Lung (tissue), 12 donors: ENCODE measurements around the gene ARHGAP8. TPM values are rescaled to one million over a fixed set of nuclear protein-coding genes. Genes with fewer than 3 reads are reported as not detected.

Source experiments
- ATAC-seq: fragments of 200-7000 bp; cut with Tn5 transposase; one replicate; pipeline ENCODE4 v1.9.1; 2020; ENCODE audit warnings: moderate number of reproducible peaks; ENCODE audit not compliant: insufficient read depth, low FRiP score
- DNase-seq, 3 donors: peaks; one replicate each; pipeline ENCODE4 v3.0.0-alpha.2; 2013 to 2017
- H3K27ac ChIP-seq, 2 donors: one replicate each; pipeline ENCODE4 v1.5.1; 2013; ENCODE audit warnings: mild to moderate bottlenecking in 2 of 2, moderate library complexity in 2 of 2, control low read depth in 1 of 2, inconsistent platforms in 1 of 2, low read depth in 1 of 2, low read length in 1 of 2
- H3K27me3 ChIP-seq, 3 donors: one replicate each; pipeline ENCODE4 v1.5.1; 2013; ENCODE audit warnings: low read length in 2 of 3; ENCODE audit not compliant: control insufficient read depth in 3 of 3, insufficient read depth in 3 of 3
- H3K36me3 ChIP-seq, 4 donors: one replicate each; pipeline ENCODE4 v1.5.1; 2013; ENCODE audit warnings: low read length in 4 of 4, mild to moderate bottlenecking in 1 of 4, moderate library complexity in 1 of 4; ENCODE audit not compliant: control insufficient read depth in 4 of 4, insufficient read depth in 4 of 4
- H3K4me1 ChIP-seq, 5 donors: one replicate each; pipeline ENCODE4 v1.5.1; 2013; ENCODE audit warnings: low read length in 5 of 5, mild to moderate bottlenecking in 2 of 5, moderate library complexity in 1 of 5; ENCODE audit not compliant: control insufficient read depth in 5 of 5, insufficient read depth in 5 of 5
- H3K4me3 ChIP-seq: one replicate; pipeline ENCODE4 v1.5.1; 2013; ENCODE audit warnings: mild to moderate bottlenecking, control low read depth, moderate library complexity
- H3K9ac ChIP-seq, 2 donors: one replicate each; pipeline ENCODE4 v1.5.1; 2013; ENCODE audit warnings: low read length in 2 of 2, control low read depth in 1 of 2; ENCODE audit not compliant: insufficient read depth in 1 of 2
- H3K9me3 ChIP-seq, 4 donors: one replicate each; pipeline ENCODE4 v1.5.1; 2013; ENCODE audit warnings: low read length in 3 of 4, mild to moderate bottlenecking in 1 of 4, moderate library complexity in 1 of 4; ENCODE audit not compliant: control insufficient read depth in 4 of 4, insufficient read depth in 3 of 4
- CTCF ChIP-seq: IDR thresholded peaks from 2 replicates; pipeline ENCODE4 v1.5.1; 2012; ENCODE audit warnings: mild to moderate bottlenecking; ENCODE audit errors: control extremely low read depth, extremely low read depth
- WGBS, 2 donors: extraction: QIAGEN DNeasy Blood & Tissue Kit; methylation state at CpG; one replicate each; pipeline ENCODE4 v1.1.7; 2013; 5-methylcytosine and 5-hydroxymethylcytosine counted together
- polyA plus RNA-seq, 2 donors: library from polyadenylated mRNA; stranded (reverse); fragments of 200-250 nt; gene quantifications; one replicate each; pipeline ENCODE4 v1.2.1, GENCODE V29; 2013
- total RNA-seq, 2 donors: library from RNA; depleted of rRNA in 1 of 2; stranded (reverse); fragments of >200 nt in 1 of 2; gene quantifications; one replicate each; pipeline ENCODE4 v1.2.1, GENCODE V29; 2014 to 2021
- donor health status: control.
- donor health status: control.
- donor health status: Bipolar disorder and iron deficiency.
- donor health status: healthy.
- donor health status: DM: yes; HTN: yes; CAD: no.

ARHGAP8 gene
- total and polyA plus RNA-seq, 4 donors: 6.8 to 21.6 (median 16.5) TPM

DNA sequence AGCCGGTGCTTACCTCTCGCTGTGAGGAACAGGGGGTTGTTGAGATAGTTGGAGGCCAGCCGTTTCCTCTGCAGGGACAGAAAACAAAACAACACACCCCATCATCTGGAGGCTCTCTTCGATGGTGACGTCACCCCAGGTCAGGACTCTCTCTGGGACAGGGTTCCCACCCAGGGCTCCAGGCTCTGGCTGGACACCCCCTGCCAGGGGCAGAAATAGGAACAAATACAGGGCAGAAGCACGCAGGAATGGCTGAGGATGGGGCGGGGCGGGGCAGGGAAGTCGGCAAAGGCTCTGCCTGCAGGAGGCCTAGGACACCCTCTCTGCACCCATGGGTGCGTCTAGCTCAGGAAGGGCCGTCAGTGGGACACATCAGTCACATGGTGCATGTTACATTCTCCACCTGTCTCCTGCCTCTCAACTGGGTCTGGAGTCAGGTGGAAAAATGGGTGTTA, 138.9 kb downstream of the ARHGAP8 start:
- TF ChIP-seq CTCF: no peak
- Histone ChIP-seq H3K9ac (no peak overlapping the region), H3K9me3 (peaks cover 0 to 3% (median 0%) of the 10 kb centered on the region in 4 donors), H3K27ac (no peak overlapping the region), H3K4me3 (no peak overlapping the region), H3K4me1 (no peaks in the 10 kb centered on the region), H3K36me3 (no peaks in the 10 kb centered on the region), H3K27me3 (peaks cover 0 to 4% (median 0%) of the 10 kb centered on the region in 3 donors)
- no peak for DNase-seq
- 80 to 82% methylated on average over 11 of the region's 11 CpGs for WGBS, 2 donors
- no peak for ATAC-seq

DNA sequence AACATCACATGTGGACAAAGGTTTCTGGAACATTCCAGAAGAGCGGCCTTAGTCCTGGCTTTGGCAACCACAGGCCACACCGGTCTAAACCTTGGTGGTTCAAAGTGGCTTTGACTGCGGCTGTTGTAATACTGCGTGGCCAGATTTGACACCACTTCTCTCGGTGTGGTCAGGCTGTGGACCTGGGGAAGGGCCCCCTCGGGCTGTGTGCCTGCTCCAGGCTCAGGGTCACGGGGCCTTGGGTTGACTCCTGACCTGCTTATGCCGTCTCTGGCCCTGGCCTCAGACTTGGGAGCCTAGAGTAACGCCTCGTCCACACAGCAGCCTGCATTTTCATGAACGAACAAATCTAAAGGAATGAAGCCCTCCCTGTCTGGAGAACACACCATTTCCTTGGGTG, 139.4 kb downstream of the ARHGAP8 start:
- no peak overlapping the region for H3K4me3 ChIP-seq
- H3K9me3 ChIP-seq: peaks cover 0 to 3% (median 0%) of the 10 kb centered on the region in 4 donors
- DNase-seq (no peak), ATAC-seq (no peak)
- H3K27me3 ChIP-seq: peaks cover 0 to 4% (median 0%) of the 10 kb centered on the region in 3 donors
- H3K36me3 ChIP-seq: no peaks in the 10 kb centered on the region
- TF ChIP-seq CTCF: no peak
- H3K4me1 ChIP-seq: no peaks in the 10 kb centered on the region
- 84 to 94% methylated on average over 11 of the region's 11 CpGs for WGBS, 2 donors
- H3K27ac ChIP-seq: no peak overlapping the region
- H3K9ac ChIP-seq: no peak overlapping the region

DNA sequence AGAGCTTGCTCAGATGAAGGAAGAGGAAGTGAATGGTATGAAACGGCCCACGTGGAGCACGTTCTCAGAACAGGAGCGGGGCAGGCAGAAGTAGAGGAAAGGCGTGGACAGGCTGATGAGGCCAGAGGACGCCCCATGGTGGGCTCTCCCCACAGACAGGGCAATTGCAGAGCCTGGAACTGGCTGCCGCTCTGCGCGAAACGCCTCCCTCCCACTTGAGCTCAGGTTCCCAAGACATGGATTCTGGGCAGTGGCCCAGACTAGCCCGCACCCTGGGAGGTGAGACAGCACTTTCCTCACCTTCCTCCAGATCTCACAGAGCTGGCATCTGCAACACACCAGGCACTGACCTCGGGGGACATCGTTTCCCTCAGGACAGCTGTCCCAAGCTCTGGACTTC, 139.9 kb downstream of the ARHGAP8 start:
- 70 to 77% methylated on average over 13 of the region's 13 CpGs for WGBS, 2 donors

More for the DNA sequence above, 139.9 kb downstream of the ARHGAP8 start:
- Histone ChIP-seq H3K4me1 (no peaks in the 10 kb centered on the region), H3K27me3 (peaks cover 0 to 4% (median 0%) of the 10 kb centered on the region in 3 donors), H3K4me3 (no peak overlapping the region), H3K9ac (no peak overlapping the region), H3K36me3 (no peaks in the 10 kb centered on the region), H3K9me3 (peaks cover 0 to 5% (median 0%) of the 10 kb centered on the region in 4 donors), H3K27ac (no peak overlapping the region)
- no peak for TF ChIP-seq CTCF
- DNase-seq (no peak), ATAC-seq (no peak)
